CD14-positive monocyte (primary cell): ENCODE results near the gene URB2. TPM values are rescaled to one million over a fixed set of nuclear protein-coding genes. Genes with fewer than 3 reads are reported as not detected.

Experiments used
- DNase-seq, 3 donors: peaks; one replicate each; pipeline ENCODE4 v3.0.0-alpha.2; 2011 to 2022
- H2AFZ ChIP-seq: 2 replicates; pipeline ENCODE4 v1.6.0; 2012; ENCODE audit warnings: mild to moderate bottlenecking, low read depth, low read length, inconsistent platforms; ENCODE audit not compliant: insufficient read depth, poor library complexity, severe bottlenecking
- H3K27ac ChIP-seq, 2 donors: 1 replicate in 1 of 2; 2 replicates in 1 of 2; pipeline ENCODE4 v1.5.1; 2012 to 2013; ENCODE audit warnings: low read length in 2 of 2, control low read depth in 1 of 2, inconsistent platforms in 1 of 2, low read depth in 1 of 2, mild to moderate bottlenecking in 1 of 2
- H3K27me3 ChIP-seq, 2 donors: one replicate each; pipeline versions ENCODE4 v1.6.0 to v1.6.1; 2011 to 2013; ENCODE audit warnings: low read length in 2 of 2; ENCODE audit not compliant: control insufficient read depth in 2 of 2, insufficient read depth in 2 of 2
- H3K36me3 ChIP-seq, 2 donors: replicated peaks in 1 of 2; 1 replicate in 1 of 2; 2 replicates in 1 of 2; pipeline versions ENCODE4 v1.5.1 to v1.6.1; 2012 to 2013; ENCODE audit warnings: low read length in 2 of 2, control low read depth in 1 of 2, inconsistent platforms in 1 of 2, mild to moderate bottlenecking in 1 of 2; ENCODE audit not compliant: insufficient read depth in 2 of 2, control insufficient read depth in 1 of 2
- H3K4me1 ChIP-seq, 2 donors: 1 replicate in 1 of 2; 2 replicates in 1 of 2; pipeline versions ENCODE4 v1.5.1 to v1.6.1; 2012 to 2013; ENCODE audit warnings: low read length in 2 of 2, control low read depth in 1 of 2, inconsistent platforms in 1 of 2, mild to moderate bottlenecking in 1 of 2, moderate library complexity in 1 of 2; ENCODE audit not compliant: insufficient read depth in 2 of 2, control insufficient read depth in 1 of 2
- H3K4me2 ChIP-seq: replicated peaks from 2 replicates; pipeline ENCODE3; 2012; ENCODE audit warnings: low read length, moderate library complexity, mild to moderate bottlenecking; ENCODE audit not compliant: poor library complexity, severe bottlenecking; ENCODE audit errors: extremely low read depth
- H3K4me3 ChIP-seq, 3 experiments: fragments of 200-600 bp in 1 of 3; sonication (generic) in 1 of 3; replicated peaks in 1 of 3; 1 replicate in 2 of 3; 2 replicates in 1 of 3; pipeline ENCODE4 v1.5.1; 2011 to 2013; ENCODE audit warnings: low read length in 3 of 3, mild to moderate bottlenecking in 3 of 3, control low read depth in 2 of 3, low read depth in 2 of 3, inconsistent platforms in 1 of 3, moderate library complexity in 1 of 3
- H3K79me2 ChIP-seq: 2 replicates; pipeline ENCODE4 v1.6.0; 2012; ENCODE audit warnings: mild to moderate bottlenecking, control low read depth, inconsistent platforms, low read length, moderate library complexity; ENCODE audit not compliant: insufficient read depth
- H3K9ac ChIP-seq: 2 replicates; pipeline ENCODE4 v1.6.0; 2017; ENCODE audit warnings: low read length, mild to moderate bottlenecking; ENCODE audit not compliant: insufficient read depth, poor library complexity, severe bottlenecking
- H3K9me3 ChIP-seq, 2 donors: replicated peaks in 1 of 2; 1 replicate in 1 of 2; 2 replicates in 1 of 2; pipeline versions ENCODE4 v1.5.1 to v1.6.1; 2012 to 2013; ENCODE audit warnings: low read length in 2 of 2, control low read depth in 1 of 2; ENCODE audit not compliant: control insufficient read depth in 1 of 2, insufficient read depth in 1 of 2
- H4K20me1 ChIP-seq: 2 replicates; pipeline ENCODE4 v1.6.0; 2012; ENCODE audit warnings: mild to moderate bottlenecking, low read length, control low read depth, moderate library complexity; ENCODE audit not compliant: insufficient read depth
- H3K27ac Mint-ChIP-seq, 7 donors: one replicate each; pipeline ENCODE4 v1.8.0; 2020; ENCODE audit warnings: mild to moderate bottlenecking in 7 of 7, mixed read lengths in 7 of 7, moderate library complexity in 6 of 7, inconsistent platforms in 2 of 7
- H3K27me3 Mint-ChIP-seq, 3 donors: one replicate each; pipeline ENCODE4 v1.8.0; 2021 to 2022; ENCODE audit warnings: low read depth in 3 of 3, mild to moderate bottlenecking in 3 of 3, mixed read lengths in 3 of 3, moderate library complexity in 3 of 3, inconsistent platforms in 1 of 3
- H3K36me3 Mint-ChIP-seq, 2 donors: one replicate each; pipeline ENCODE4 v1.8.0; 2020; ENCODE audit warnings: mixed read lengths in 2 of 2, inconsistent platforms in 1 of 2, mild to moderate bottlenecking in 1 of 2
- H3K4me1 Mint-ChIP-seq: one replicate; pipeline ENCODE4 v1.8.0; 2020; ENCODE audit warnings: mild to moderate bottlenecking, mixed read lengths
- H3K4me3 Mint-ChIP-seq, 2 donors: one replicate each; pipeline ENCODE4 v1.8.0; 2020; ENCODE audit warnings: mild to moderate bottlenecking in 2 of 2, mixed read lengths in 2 of 2, moderate library complexity in 1 of 2
- H3K9me3 Mint-ChIP-seq, 7 donors: one replicate each; pipeline ENCODE4 v1.8.0; 2020 to 2022; ENCODE audit warnings: mixed read lengths in 7 of 7, mild to moderate bottlenecking in 6 of 7, moderate library complexity in 6 of 7, inconsistent platforms in 2 of 7
- CTCF ChIP-seq: fragments of 200-600 bp; IDR thresholded peaks from one replicate; pipeline ENCODE4 v1.8.0; 2022; ENCODE audit warnings: antibody characterized with exemption, mild to moderate bottlenecking
- WGBS: methylation state at CpG from one replicate; pipeline ENCODE4 v1.1.5; 2013; ENCODE audit warnings: missing lambda C conversion rate; ENCODE audit not compliant: insufficient coverage; 5-methylcytosine and 5-hydroxymethylcytosine counted together
- intact Hi-C, 2 donors: fragments of 100-400 bp; cut with micrococcal nuclease; formaldehyde crosslinking; loops; one replicate each; pipeline versions ENCODE4 v1.15.0 to v1.15.1; 2023
- polyA minus RNA-seq: library from RNA; depleted of rRNA, polyadenylated mRNA; stranded (reverse); fragments of >200 nt; gene quantifications from 2 replicates; pipeline ENCODE4 v1.2.3, GENCODE V29; 2012
- polyA plus RNA-seq, 3 donors: library from polyadenylated mRNA; depleted of rRNA in 1 of 3; unstranded in 2 of 3; stranded (reverse) in 1 of 3; fragments of 300-500 nt in 2 of 3; fragments of >200 nt in 1 of 3; fragmentation: Illumina TruSeq in 2 of 3; gene quantifications; 1 replicate in 2 of 3; 2 replicates in 1 of 3; pipeline ENCODE4 v1.2.3, GENCODE V29; 2012 to 2021
- total RNA-seq, 12 experiments: library from RNA in 1 of 12; stranded (reverse) in 1 of 12; fragments of 120-200 nt in 1 of 12; gene quantifications; one replicate each; pipeline ENCODE4 v1.2.4 and lab custom pipeline; 2013 to 2026; ENCODE audit warnings: mixed read lengths in 6 of 12, inconsistent platforms in 1 of 12

The URB2 gene
- total RNA-seq (2013) = 3.8 TPM
- 1 to 10 TPM in 2 of 3 donors, under 1 TPM in 1; 0.79 to 2.8 (median 1.5) TPM for polyA plus RNA-seq
- 3.3 and 3.9 TPM in 2 replicates for polyA minus RNA-seq
- 3.5 to 20.0 (median 8.1) reads per million in 11 experiments for total RNA-seq (lab: John Stamatoyannopoulos, UW)

GRCh38 chr1:229625915-229626831 is at the start of gene URB2, which contains the start of gene TAF5L:
Gene URB2 (plus strand): TSS chr1:229626247. CDS start chr1:229627634, 1,387 bp downstream.
Gene TAF5L (minus strand): TSS chr1:229626122. CDS start chr1:229614482, 11,640 bp downstream.
- peaks cover 4 to 16% of the 10 kb centered on the region in 2 donors for H3K36me3 Mint-ChIP-seq
- no peak for TF ChIP-seq CTCF
- H3K9me3 Mint-ChIP-seq = no peaks in the 10 kb centered on the region
- WGBS = under 1% methylated on average over 93 of the region's 97 CpGs
- Histone ChIP-seq H3K4me2 (peak within 1 kb of the TSS; percentile 97), H3K4me3 (peak within 1 kb of the TSS; percentile 83 to 97 (median 89)), H4K20me1 (peaks cover 45% of the 10 kb centered on the region), H2AFZ (peak within 1 kb of the TSS; percentile 99), H3K27ac (peak within 1 kb of the TSS; percentile 40 to 84), H3K9ac (peak within 1 kb of the TSS; percentile 73), H3K36me3 (peaks cover 0 to 17% of the 10 kb centered on the region in 2 donors), H3K9me3 (no peaks in the 10 kb centered on the region), H3K79me2 (peaks cover 82% of the 10 kb centered on the region), H3K27me3 (no peaks in the 10 kb centered on the region), H3K4me1 (peaks cover 20 to 30% of the 10 kb centered on the region in 2 donors)
- peak; percentile 76 to 86 (median 83) for DNase-seq
- intact Hi-C loops = loop anchor here (5.0 to 10.0 kb wide), 3 partner anchors 69 to 1141 kb away; partner anchors contain the start of genes ABCB10 (in 2 of the 2), GALNT2 (in 2 of the 2) and RNF187 (in 1 of the 2)
- peak within 1 kb of the TSS; percentile 73 to 93 (median 91) for H3K27ac Mint-ChIP-seq
- H3K4me1 Mint-ChIP-seq = peaks cover 39% of the 10 kb centered on the region
- no peaks in the 10 kb centered on the region for H3K27me3 Mint-ChIP-seq
- H3K4me3 Mint-ChIP-seq = peak within 1 kb of the TSS; percentile 94 to 99
